Liver (tissue), 9 donors: Measurements from ENCODE around the gene KLK3. TPM values are rescaled to one million over a fixed set of nuclear protein-coding genes. Genes with fewer than 3 reads are reported as not detected.

Source experiments
- DNase-seq: peaks from one replicate; pipeline ENCODE4 v3.0.0-alpha.2; 2017; ENCODE audit warnings: low spot score
- H3K27ac ChIP-seq, 2 donors: one replicate each; pipeline ENCODE4 v1.7.0; 2013; ENCODE audit warnings: inconsistent platforms in 2 of 2, low read length in 2 of 2, control low read depth in 1 of 2, low read depth in 1 of 2, mild to moderate bottlenecking in 1 of 2
- H3K27me3 ChIP-seq, 4 donors: one replicate each; pipeline versions ENCODE4 v1.6.1 to v1.7.0; 2013; ENCODE audit warnings: low read length in 3 of 4, inconsistent platforms in 1 of 4, mild to moderate bottlenecking in 1 of 4, moderate library complexity in 1 of 4; ENCODE audit not compliant: control insufficient read depth in 4 of 4, insufficient read depth in 4 of 4
- H3K36me3 ChIP-seq, 4 donors: one replicate each; pipeline versions ENCODE4 v1.6.1 to v1.7.0; 2013; ENCODE audit warnings: low read length in 3 of 4, mild to moderate bottlenecking in 3 of 4, low read depth in 1 of 4, moderate library complexity in 1 of 4; ENCODE audit not compliant: control insufficient read depth in 4 of 4, insufficient read depth in 3 of 4
- H3K4me1 ChIP-seq, 4 donors: one replicate each; pipeline versions ENCODE4 v1.6.1 to v1.7.0; 2013; ENCODE audit warnings: low read length in 3 of 4, mild to moderate bottlenecking in 3 of 4, moderate library complexity in 1 of 4; ENCODE audit not compliant: control insufficient read depth in 4 of 4, insufficient read depth in 4 of 4
- H3K4me3 ChIP-seq, 3 donors: one replicate each; pipeline versions ENCODE4 v1.6.1 to v1.7.0; 2013; ENCODE audit warnings: low read length in 3 of 3, control low read depth in 1 of 3, low read depth in 1 of 3, mild to moderate bottlenecking in 1 of 3
- H3K9ac ChIP-seq, 2 donors: one replicate each; pipeline ENCODE4 v1.7.0; 2013; ENCODE audit warnings: low read length in 2 of 2, mild to moderate bottlenecking in 2 of 2, moderate library complexity in 2 of 2, control low read depth in 1 of 2, low read depth in 1 of 2
- H3K9me3 ChIP-seq, 4 donors: one replicate each; pipeline versions ENCODE4 v1.6.1 to v1.7.0; 2013; ENCODE audit warnings: low read length in 3 of 4; ENCODE audit not compliant: control insufficient read depth in 4 of 4
- EGR1 ChIP-seq, 2 donors: IDR thresholded peaks; 2 replicates each; pipeline ENCODE4 v1.6.1; 2016 to 2018; ENCODE audit warnings: antibody characterized with exemption in 2 of 2, low read depth in 2 of 2
- FOXA1 ChIP-seq: IDR thresholded peaks from 2 replicates; pipeline ENCODE4 v1.6.1; 2016; ENCODE audit warnings: antibody characterized with exemption
- FOXA2 ChIP-seq: IDR thresholded peaks from 2 replicates; pipeline ENCODE4 v1.6.1; 2016; ENCODE audit warnings: antibody characterized with exemption
- GABPA ChIP-seq, 2 donors: IDR thresholded peaks in 1 of 2; conservative IDR thresholded peaks in 1 of 2; 2 replicates each; pipeline ENCODE4 v1.6.1; 2016; ENCODE audit warnings: antibody characterized with exemption in 2 of 2, mild to moderate bottlenecking in 1 of 2, moderate library complexity in 1 of 2
- HNF4A ChIP-seq, 2 donors: conservative IDR thresholded peaks; 2 replicates each; pipeline ENCODE4 v1.6.1; 2016; ENCODE audit warnings: antibody characterized with exemption in 2 of 2, mild to moderate bottlenecking in 2 of 2
- HNF4G ChIP-seq: IDR thresholded peaks from 2 replicates; pipeline ENCODE4 v1.6.1; 2016; ENCODE audit warnings: antibody characterized with exemption
- JUND ChIP-seq, 2 donors: IDR thresholded peaks; 2 replicates each; pipeline ENCODE4 v1.6.1; 2016; ENCODE audit warnings: antibody characterized with exemption in 2 of 2
- NR2F2 ChIP-seq: IDR thresholded peaks from 2 replicates; pipeline ENCODE4 v1.6.1; 2016; ENCODE audit warnings: antibody characterized with exemption
- RXRA ChIP-seq, 2 donors: IDR thresholded peaks; 2 replicates each; pipeline ENCODE4 v1.6.1; 2017 to 2018; ENCODE audit warnings: antibody characterized with exemption in 2 of 2, mild to moderate bottlenecking in 1 of 2
- SP1 ChIP-seq: IDR thresholded peaks from 2 replicates; pipeline ENCODE4 v1.6.1; 2018; ENCODE audit warnings: antibody characterized with exemption, mild to moderate bottlenecking
- TAF1 ChIP-seq: conservative IDR thresholded peaks from 2 replicates; pipeline ENCODE4 v1.6.1; 2016; ENCODE audit warnings: antibody characterized with exemption, mild to moderate bottlenecking
- YY1 ChIP-seq: IDR thresholded peaks from 2 replicates; pipeline ENCODE4 v1.6.1; 2016; ENCODE audit warnings: antibody characterized with exemption, mild to moderate bottlenecking
- WGBS: extraction: QIAGEN DNeasy Blood & Tissue Kit; methylation state at CpG from one replicate; pipeline ENCODE4 v1.1.7; 2013; 5-methylcytosine and 5-hydroxymethylcytosine counted together
- polyA plus RNA-seq, 2 donors: library from polyadenylated mRNA; stranded (reverse) in 1 of 2; unstranded in 1 of 2; fragments of 200-250 nt in 1 of 2; fragments of >200 nt in 1 of 2; fragmentation: Nextera tagmentation in 1 of 2; extraction: Ambion mirVana in 1 of 2; gene quantifications; one replicate each; pipeline versions ENCODE4 v1.2.1 to v1.2.3, GENCODE V29; 2013 to 2015
- total RNA-seq, 2 donors: library from RNA; depleted of rRNA; stranded (reverse); fragments of >200 nt; gene quantifications; one replicate each; pipeline ENCODE4 v1.2.3, GENCODE V29; 2014
- TF ChIP-seq, protein P1 (sequence below): IDR thresholded peaks from 2 replicates; pipeline ENCODE4 v1.6.1; 2016; ENCODE audit warnings: antibody characterized with exemption
- TF ChIP-seq, protein P2 (sequence below): IDR thresholded peaks from 2 replicates; pipeline ENCODE4 v1.6.1; 2016; ENCODE audit warnings: antibody characterized with exemption
- TF ChIP-seq, protein P3 (sequence below): IDR thresholded peaks from 2 replicates; pipeline ENCODE4 v1.6.1; 2016; ENCODE audit warnings: antibody characterized with exemption
- TF ChIP-seq, protein P4 (sequence below): fragments of 150-350 bp; IDR thresholded peaks from 2 replicates; pipeline ENCODE4 v1.5.1; 2017; ENCODE audit warnings: improper control_type of control experiment, low read depth, low read length; ENCODE audit not compliant: missing input control
- TF ChIP-seq, protein P5 (sequence below): IDR thresholded peaks from 2 replicates; pipeline ENCODE4 v1.6.1; 2016; ENCODE audit warnings: antibody characterized with exemption, mild to moderate bottlenecking
- donor health status: healthy.
- donor health status: healthy.
- donor health status: healthy.
- donor health status: healthy.
- donor health status: healthy.

The KLK3 gene
- total and polyA plus RNA-seq, 4 donors = not detected

DNA sequence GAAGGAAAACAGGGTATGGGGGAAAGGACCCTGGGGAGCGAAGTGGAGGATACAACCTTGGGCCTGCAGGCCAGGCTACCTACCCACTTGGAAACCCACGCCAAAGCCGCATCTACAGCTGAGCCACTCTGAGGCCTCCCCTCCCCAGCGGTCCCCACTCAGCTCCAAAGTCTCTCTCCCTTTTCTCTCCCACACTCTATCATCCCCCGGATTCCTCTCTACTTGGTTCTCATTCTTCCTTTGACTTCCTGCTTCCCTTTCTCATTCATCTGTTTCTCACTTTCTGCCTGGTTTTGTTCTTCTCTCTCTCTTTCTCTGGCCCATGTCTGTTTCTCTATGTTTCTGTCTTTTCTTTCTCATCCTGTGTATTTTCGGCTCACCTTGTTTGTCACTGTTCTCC, 2.7 kb downstream of the KLK3 start:
- WGBS = 59% methylated on average over 6 of the region's 6 CpGs
- Histone ChIP-seq H3K27ac (no peak overlapping the region), H3K36me3 (no peaks in the 10 kb centered on the region), H3K27me3 (peaks cover 0 to 5% (median 1%) of the 10 kb centered on the region in 4 donors), H3K4me1 (no peaks in the 10 kb centered on the region), H3K9ac (no peak overlapping the region), H3K4me3 (no peak overlapping the region), H3K9me3 (peaks cover 0 to 3% (median 0%) of the 10 kb centered on the region in 4 donors)
- TF ChIP-seq SP1 = no peak
- TF ChIP-seq NR2F2 = no peak
- no peak for TF ChIP-seq EGR1 (IDR thresholded peaks at IDR 0.05; ENCODE audit: low read depth in 2 of 2)
- no peak for TF ChIP-seq HNF4A (conservative IDR thresholded peaks at IDR 0.05)
- no peak for TF ChIP-seq FOXA1
- TF ChIP-seq HNF4G = no peak
- TF ChIP-seq, protein P1, sequence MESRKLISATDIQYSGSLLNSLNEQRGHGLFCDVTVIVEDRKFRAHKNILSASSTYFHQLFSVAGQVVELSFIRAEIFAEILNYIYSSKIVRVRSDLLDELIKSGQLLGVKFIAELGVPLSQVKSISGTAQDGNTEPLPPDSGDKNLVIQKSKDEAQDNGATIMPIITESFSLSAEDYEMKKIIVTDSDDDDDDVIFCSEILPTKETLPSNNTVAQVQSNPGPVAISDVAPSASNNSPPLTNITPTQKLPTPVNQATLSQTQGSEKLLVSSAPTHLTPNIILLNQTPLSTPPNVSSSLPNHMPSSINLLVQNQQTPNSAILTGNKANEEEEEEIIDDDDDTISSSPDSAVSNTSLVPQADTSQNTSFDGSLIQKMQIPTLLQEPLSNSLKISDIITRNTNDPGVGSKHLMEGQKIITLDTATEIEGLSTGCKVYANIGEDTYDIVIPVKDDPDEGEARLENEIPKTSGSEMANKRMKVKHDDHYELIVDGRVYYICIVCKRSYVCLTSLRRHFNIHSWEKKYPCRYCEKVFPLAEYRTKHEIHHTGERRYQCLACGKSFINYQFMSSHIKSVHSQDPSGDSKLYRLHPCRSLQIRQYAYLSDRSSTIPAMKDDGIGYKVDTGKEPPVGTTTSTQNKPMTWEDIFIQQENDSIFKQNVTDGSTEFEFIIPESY = no peak
- TF ChIP-seq, protein P2, sequence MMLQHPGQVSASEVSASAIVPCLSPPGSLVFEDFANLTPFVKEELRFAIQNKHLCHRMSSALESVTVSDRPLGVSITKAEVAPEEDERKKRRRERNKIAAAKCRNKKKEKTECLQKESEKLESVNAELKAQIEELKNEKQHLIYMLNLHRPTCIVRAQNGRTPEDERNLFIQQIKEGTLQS = no peak
- no peak for TF ChIP-seq GABPA (IDR thresholded peaks at IDR 0.05 in 1 of 2, conservative IDR thresholded peaks at IDR 0.05 in 1 of 2)
- no peak for TF ChIP-seq FOXA2
- TF ChIP-seq RXRA (IDR thresholded peaks at IDR 0.05) = no peak
- TF ChIP-seq, protein P3, sequence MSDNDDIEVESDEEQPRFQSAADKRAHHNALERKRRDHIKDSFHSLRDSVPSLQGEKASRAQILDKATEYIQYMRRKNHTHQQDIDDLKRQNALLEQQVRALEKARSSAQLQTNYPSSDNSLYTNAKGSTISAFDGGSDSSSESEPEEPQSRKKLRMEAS = no peak
- TF ChIP-seq, protein P4, sequence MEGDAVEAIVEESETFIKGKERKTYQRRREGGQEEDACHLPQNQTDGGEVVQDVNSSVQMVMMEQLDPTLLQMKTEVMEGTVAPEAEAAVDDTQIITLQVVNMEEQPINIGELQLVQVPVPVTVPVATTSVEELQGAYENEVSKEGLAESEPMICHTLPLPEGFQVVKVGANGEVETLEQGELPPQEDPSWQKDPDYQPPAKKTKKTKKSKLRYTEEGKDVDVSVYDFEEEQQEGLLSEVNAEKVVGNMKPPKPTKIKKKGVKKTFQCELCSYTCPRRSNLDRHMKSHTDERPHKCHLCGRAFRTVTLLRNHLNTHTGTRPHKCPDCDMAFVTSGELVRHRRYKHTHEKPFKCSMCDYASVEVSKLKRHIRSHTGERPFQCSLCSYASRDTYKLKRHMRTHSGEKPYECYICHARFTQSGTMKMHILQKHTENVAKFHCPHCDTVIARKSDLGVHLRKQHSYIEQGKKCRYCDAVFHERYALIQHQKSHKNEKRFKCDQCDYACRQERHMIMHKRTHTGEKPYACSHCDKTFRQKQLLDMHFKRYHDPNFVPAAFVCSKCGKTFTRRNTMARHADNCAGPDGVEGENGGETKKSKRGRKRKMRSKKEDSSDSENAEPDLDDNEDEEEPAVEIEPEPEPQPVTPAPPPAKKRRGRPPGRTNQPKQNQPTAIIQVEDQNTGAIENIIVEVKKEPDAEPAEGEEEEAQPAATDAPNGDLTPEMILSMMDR = no peak
- TF ChIP-seq JUND (IDR thresholded peaks at IDR 0.05) = no peak
- TF ChIP-seq TAF1 = no peak
- TF ChIP-seq, protein P5, sequence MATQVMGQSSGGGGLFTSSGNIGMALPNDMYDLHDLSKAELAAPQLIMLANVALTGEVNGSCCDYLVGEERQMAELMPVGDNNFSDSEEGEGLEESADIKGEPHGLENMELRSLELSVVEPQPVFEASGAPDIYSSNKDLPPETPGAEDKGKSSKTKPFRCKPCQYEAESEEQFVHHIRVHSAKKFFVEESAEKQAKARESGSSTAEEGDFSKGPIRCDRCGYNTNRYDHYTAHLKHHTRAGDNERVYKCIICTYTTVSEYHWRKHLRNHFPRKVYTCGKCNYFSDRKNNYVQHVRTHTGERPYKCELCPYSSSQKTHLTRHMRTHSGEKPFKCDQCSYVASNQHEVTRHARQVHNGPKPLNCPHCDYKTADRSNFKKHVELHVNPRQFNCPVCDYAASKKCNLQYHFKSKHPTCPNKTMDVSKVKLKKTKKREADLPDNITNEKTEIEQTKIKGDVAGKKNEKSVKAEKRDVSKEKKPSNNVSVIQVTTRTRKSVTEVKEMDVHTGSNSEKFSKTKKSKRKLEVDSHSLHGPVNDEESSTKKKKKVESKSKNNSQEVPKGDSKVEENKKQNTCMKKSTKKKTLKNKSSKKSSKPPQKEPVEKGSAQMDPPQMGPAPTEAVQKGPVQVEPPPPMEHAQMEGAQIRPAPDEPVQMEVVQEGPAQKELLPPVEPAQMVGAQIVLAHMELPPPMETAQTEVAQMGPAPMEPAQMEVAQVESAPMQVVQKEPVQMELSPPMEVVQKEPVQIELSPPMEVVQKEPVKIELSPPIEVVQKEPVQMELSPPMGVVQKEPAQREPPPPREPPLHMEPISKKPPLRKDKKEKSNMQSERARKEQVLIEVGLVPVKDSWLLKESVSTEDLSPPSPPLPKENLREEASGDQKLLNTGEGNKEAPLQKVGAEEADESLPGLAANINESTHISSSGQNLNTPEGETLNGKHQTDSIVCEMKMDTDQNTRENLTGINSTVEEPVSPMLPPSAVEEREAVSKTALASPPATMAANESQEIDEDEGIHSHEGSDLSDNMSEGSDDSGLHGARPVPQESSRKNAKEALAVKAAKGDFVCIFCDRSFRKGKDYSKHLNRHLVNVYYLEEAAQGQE = no peak
- no peak for TF ChIP-seq YY1
- no peak for DNase-seq

DNA sequence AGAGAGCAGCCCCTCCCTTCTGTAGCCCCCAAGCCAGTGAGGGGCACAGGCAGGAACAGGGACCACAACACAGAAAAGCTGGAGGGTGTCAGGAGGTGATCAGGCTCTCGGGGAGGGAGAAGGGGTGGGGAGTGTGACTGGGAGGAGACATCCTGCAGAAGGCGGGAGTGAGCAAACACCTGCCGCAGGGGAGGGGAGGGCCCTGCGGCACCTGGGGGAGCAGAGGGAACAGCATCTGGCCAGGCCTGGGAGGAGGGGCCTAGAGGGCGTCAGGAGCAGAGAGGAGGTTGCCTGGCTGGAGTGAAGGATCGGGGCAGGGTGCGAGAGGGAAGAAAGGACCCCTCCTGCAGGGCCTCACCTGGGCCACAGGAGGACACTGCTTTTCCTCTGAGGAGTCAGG, 4.2 kb downstream of the KLK3 start:
- H3K4me3 ChIP-seq = no peak overlapping the region
- no peaks in the 10 kb centered on the region for H3K36me3 ChIP-seq
- no peak for DNase-seq
- 6% methylated on average over 7 of the region's 7 CpGs for WGBS
- H3K9me3 ChIP-seq = peaks cover 0 to 3% (median 0%) of the 10 kb centered on the region in 4 donors
- no peak overlapping the region for H3K27ac ChIP-seq
- no peaks in the 10 kb centered on the region for H3K4me1 ChIP-seq
- H3K9ac ChIP-seq = no peak overlapping the region
- peaks cover 0 to 5% (median 1%) of the 10 kb centered on the region in 4 donors for H3K27me3 ChIP-seq
- TF ChIP-seq, protein P5 = no peak
- TF ChIP-seq EGR1 (IDR thresholded peaks at IDR 0.05; ENCODE audit: low read depth in 2 of 2) (no peak), NR2F2 (no peak), JUND (IDR thresholded peaks at IDR 0.05) (no peak), FOXA2 (no peak), RXRA (IDR thresholded peaks at IDR 0.05) (no peak), SP1 (no peak), YY1 (no peak), FOXA1 (no peak), HNF4G (no peak), TAF1 (no peak), HNF4A (conservative IDR thresholded peaks at IDR 0.05) (no peak)
- TF ChIP-seq, protein P1 = no peak
